HG03558 (cell line): ENCODE measurements around the gene MRTFB.
"Not testable (repeated sequence)": the region's sequence is repeated elsewhere in the genome, so short reads cannot be mapped to it uniquely, and the experiment has no call there.

ENCODE experiments used
- ATAC-seq: cut with Tn5 transposase; IDR thresholded peaks from one replicate; pipeline ENCODE4 v1.9.1; 2021; ENCODE audit warnings: moderate number of reproducible peaks; ENCODE audit not compliant: unreplicated experiment; ENCODE audit errors: extremely low read depth

Gene MRTFB

DNA sequence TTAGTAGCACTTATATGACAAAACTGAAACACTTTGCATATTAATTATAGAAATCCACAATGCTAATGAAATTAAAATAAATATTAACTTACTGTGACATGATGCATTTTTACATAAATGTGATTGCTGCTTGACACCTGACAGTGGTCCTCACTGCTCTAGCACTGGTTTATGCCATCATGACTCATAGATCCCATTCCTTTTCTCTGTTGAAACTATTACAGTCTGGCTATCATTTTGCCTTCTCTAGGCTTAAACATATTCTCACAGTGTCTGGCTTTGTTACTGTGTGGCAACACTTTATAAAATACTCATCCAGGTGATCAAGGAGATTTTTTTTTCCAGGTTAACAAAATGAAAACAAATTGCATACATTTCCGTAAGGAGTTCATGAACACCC lies 108.0 kb downstream of the MRTFB start:
- ATAC-seq = no peak

DNA sequence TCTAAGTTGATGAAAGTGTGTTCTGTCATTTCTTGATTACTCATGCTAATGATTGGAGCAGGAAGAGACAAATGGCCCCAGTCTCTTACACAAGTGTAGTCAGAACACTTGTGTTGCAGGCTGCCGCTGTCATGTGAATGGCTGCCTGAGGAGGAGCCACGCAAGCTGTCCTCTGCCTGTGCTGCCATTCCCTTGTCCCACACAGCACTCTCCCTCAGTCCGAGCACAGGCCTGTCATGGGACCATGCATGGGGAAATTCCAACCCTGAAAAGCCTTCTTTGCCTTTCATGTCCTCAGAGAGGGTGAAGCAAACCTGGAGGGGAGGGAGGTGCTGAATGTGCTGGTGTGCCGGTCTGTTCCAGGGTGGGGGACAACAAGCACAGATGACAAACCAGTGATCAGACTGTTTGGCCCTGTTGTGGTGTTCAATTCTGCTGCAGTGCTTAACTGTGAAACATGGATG lies 109.4 kb downstream of the MRTFB start:
- no peak for ATAC-seq

DNA sequence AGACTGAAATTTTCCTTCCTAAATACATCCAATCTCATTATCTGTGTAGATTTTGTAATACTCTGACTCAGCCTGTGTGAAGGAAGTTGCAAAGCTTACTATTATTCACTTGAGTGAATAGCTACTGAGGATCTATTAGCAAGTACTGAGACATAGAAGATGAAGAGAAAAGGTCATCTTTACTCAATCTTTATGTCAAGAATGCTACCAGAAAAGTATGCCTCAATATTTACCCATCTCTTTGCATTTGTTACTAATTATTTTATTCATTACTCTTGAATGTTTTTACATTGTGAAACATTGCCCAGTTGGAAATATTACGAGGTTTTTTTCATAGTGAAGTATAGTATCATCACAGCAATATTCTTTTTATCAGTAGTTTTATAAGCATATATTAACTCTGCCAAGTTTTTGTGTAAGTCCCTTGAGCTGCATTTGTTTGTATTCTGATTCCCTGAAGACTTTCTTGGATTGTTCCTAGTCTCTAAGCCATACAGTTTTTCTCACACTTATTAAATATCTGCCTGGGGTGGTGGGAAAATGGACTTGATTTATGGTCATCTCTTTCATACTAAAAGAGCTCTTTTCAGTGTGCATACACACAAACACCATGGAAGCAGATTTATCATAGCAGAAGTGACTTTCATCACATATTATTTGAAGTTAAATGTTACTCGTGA lies 110.4 kb downstream of the MRTFB start:
- ATAC-seq = no peak

DNA sequence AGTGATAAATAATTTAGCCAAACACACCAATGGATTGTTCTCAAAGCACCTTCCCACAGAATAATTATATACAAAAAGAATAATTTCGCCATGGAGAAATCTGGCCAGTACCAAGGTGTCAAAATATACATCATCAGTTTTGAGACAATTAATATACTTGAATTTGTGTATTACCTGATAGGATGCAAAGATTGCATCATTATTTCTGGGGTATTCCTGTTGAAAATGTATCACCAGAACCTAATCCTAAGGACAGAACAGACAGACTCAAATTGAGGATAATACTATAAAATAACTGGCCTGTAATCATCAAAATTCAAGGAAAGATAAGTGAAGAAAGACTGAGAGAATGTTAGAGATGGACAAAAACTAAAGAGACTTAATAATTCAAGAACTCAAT lies 111.9 kb downstream of the MRTFB start:
- ATAC-seq = no peak

DNA sequence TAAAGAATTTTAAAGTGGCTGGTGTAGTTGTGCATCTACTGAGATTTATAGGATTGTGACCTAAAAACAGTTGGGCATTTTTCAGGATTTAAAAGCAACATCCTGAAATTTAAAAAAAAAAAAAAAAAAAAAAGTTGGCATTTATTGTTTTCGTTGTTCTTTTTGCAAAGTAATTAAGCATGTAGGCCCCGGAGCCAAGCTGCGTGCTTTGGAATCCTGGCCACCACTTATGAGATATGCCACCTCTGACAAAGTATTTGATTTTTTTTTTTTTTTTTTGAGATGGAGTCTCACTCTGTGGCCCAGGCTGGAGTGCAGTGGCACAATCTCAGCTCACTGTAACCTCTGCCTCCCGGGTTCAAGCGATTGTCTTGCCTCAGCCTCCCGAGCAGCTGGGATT lies 112.8 kb downstream of the MRTFB start:
- not testable (repeated sequence) for ATAC-seq

DNA sequence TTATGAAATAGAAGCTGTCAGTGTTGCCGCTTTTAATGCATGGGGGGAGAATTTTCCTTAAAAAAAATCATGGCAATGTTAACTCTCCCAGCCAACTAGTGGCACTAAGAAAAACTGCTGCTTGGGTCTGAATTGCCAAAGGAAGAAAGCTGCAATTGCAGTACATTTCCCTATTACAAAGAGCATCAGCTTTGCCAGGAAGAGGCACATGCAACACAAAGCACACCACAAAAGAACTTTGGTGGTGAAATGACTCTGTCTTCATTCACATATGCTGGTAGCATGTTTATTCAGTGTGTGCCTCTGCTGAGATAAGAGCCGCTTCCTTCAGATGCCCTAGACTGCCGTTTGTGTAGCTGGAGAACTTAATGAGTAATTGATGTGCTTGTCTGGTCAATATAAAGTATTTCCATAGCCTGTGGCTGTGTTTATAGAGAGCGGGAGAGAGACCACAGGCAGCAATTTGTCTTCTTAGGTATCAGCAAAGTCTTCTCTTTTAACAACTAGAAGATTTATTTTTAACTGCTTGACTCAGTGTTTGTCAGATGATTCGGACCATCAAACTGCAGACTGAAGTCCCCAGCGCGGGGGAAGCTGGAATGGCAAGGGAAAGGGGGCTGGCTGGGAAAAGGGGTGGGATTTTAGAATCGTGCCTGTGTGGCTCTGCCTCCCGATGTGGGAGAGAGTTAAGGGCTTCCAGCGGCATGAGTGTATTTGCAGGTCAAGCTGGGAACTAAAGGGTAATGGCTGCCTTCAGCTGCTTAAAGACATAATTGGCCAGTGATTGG lies 115.1 kb downstream of the MRTFB start:
- ATAC-seq = no peak

DNA sequence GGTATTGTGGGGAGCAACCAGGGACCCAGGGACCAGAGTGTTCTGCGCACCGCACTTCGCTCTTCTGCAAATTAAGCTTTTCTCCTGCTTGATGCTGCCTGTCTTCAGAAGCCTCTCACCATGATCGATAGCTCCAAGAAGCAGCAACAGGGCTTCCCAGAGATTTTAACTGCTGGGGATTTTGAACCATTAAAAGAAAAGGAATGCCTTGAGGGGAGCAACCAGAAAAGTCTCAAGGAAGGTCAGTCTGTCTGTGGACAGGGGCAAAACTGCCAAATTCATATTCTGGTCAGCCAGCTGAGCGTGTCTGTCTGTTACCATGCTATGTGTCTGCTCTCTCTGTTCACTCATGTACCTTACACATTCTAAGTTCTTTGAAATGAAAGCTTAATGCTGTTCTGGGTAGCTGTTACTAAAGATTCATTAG lies 115.7 kb downstream of the MRTFB start:
- ATAC-seq = no peak

DNA sequence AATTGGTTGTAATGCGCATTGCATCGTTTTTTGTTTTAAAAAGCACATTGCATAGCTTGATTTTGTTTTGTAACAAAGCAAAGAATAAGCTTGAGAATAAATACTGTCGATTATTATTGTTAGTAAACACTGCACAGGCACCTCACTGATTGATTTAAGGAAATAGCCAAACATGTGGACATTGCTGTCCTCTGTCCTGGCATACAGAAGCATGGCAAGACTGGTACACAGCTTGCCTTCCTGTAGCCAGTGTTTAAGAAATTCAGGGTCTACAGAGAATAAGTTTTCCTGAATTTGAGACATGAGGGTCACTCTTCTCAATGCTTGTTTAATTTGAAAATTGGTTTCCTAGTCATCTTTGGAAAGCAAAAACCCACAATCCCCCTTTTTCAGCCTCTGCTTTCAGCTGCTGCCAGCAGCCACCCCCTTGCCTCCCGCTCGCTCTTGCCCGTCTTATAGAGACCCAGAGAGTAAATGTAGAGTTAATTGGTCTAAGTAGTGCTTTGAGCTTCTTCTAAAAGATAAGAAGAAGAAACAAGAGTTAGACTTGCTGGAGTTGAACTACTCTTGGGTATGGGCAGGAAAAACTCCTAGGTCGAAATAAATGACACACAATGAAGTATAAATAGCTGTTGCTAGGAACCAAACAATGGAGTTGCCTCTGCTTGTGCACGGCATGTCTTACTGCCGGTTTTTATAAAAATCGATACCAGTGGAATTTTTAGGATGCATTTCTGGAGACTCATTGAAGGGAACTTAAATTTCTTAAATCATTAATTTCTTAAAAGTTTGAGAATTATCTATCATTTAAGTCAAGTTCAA lies 116.6 kb downstream of the MRTFB start:
- no peak for ATAC-seq

DNA sequence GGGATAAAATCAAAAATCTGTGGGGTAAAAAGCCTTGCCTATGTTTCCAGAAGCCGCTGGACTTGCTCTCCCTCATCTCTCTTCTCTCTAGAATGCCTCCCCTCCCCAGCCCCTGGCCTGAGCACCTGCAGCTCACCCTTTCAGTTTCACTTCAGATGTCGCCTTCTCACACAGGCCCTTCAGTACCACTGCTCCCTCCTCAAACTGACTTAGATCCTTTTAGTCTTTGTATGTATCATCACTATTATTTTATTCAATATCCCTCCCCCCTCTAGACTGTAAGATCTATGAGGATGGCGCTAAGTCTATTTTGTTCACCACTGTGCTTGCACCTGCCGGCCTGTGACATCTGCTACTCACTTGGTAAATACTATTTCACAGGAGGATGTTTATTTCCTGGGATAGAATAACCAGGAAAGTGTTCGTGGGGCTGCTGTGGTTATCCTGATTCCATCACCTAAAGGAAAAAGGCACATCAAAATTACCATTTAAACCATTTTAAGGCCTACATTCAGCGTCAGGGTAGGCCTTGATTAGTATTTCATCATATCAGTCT lies 122.3 kb downstream of the MRTFB start:
- ATAC-seq = no peak

DNA sequence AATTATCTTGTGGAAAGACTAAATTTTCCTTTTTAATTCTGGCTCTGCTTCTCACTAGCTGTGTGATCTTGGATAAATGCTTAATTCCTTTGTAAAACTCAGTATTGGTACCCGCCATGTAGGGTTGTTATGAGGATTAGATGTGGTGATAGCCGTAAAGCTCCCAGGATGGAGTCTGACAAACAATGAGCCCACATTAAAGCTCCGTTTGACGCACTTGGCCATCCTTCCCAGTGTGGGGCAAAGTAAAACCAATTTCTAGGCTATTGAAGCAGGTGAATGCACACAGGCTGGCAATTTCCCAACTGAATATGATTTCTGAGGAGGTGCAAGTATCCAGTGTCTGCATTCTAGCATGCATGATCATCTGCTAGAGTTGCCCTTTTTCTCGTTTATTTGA lies 123.6 kb downstream of the MRTFB start:
- ATAC-seq = no peak

DNA sequence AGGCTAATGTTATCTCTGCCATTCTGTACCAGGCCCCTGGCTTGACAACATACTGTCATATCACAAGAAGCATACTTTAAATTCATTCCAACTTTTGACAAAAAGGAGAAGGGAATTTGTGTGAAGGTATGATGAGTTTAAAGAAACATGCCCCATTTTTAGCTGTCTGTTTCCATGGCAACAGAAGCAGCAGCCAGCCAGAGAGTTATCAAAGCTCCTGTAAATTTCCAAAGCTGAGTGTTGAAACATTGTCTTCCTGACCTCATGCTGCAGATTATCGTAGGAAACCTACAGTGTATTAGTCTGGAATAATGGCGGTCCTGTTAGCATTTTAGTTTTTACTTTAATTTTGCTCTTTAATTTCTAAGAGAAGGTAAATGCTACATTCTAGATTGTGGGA lies 124.9 kb downstream of the MRTFB start:
- no peak for ATAC-seq

DNA sequence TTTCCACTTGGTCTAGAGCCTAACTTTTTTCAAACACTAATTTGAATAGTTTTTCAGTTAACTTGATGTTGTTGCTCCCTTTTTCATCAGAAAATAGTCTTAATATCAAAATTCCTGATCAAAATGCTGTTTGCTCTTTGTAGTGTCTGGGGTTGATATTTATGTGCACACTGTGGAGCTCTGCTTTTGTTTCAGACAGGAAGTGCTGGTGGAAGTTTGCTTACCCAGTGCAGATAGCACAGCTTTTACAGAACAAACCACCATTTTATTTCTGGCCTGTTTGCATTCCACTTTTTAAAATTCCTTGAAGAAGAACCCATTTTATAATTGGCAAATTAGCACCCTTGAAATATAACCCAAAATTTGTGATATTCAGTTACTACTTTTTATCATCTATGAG lies 125.4 kb downstream of the MRTFB start:
- ATAC-seq = no peak

DNA sequence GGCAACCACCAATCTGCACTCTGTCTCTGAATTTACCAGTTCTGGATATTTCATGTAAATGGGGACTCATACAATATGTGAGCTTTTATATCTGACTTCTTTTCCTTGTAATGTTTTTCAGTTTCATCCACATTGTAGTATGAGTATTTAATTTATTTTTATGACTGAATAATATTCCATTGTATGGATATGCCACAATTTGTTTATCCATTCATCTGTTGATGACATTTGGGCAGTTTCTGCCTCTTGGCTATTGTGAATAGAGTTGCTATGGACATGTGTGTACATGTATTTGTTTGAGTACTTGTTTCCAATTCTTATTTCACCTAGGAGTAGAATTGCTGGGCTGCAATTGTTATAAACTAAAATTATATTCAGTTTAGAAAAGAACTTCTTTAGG lies 126.9 kb downstream of the MRTFB start:
- ATAC-seq = no peak

DNA sequence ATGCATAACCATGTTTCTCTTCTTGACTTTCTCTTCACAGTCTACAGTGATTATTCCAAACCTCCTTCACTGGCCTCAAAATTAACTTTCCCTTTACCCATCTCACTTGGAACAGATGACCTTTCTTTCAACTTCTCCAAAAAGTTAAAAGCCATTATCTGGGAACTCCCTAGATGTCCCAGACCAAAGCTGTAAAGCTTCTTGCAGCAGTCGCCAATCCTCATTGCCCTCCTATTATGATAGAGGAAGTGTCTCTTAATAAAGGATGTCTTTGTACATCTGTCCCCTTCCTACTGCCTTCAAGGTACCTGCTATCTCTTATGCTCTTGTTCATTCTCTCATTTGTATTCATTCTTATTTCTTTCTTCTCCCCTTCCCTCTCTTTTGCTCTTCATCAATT lies 127.5 kb downstream of the MRTFB start:
- no peak for ATAC-seq

DNA sequence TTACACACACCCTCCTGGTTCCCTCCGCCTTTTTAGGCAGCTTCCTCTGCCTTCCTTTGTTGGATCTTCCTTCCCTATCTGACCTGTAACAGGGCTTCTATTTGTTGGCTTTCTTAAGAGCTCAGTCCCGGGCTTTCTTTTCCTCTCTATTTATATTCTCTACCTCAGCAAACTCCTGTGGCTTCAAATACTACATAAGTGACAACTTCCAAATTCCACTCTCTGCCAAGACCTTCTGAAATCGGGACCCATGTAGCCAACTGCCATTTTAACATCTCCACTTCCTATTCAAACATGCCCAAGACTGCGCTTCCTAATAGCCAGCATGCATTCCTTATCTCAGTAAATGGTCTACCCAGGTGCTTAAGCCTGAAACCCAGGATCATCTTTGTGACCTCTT lies 128.1 kb downstream of the MRTFB start:
- no peak for ATAC-seq

DNA sequence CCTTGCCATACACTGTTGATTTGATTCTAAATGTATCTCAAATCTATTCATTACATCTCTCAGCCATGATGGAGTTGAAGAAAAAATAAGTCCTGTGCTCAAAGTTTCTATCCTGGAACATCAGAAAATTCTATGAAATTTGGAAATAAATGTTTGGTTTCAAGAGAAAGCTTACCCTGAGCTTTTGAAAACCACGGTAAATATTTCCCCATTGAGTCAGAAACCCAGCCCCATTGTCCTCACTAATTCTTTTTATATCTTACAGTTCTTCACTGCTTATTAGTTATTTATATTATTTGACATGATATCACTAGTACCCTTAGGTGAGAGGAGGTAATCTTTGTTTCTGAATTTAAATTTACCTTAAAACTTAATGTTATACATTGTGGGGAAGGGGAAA lies 128.5 kb downstream of the MRTFB start:
- ATAC-seq = no peak

DNA sequence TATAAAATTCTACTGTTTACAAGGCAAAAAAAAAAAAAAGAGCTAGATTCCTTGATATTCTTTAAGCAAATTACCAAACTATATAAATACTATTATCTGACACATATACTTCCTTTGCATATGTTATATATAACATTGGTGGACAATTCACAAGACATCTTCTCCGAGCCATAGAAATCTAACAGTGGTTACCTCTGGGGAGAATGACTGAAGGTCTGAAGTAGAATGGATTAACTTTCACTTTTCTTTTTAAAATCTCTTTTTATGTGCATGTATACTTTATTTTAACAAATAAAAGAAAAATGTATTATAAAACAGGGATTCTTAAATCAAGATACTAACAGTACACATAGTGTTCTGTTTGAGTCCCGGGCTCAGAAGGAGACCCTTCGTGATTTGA lies 131.0 kb downstream of the MRTFB start:
- no peak for ATAC-seq

DNA sequence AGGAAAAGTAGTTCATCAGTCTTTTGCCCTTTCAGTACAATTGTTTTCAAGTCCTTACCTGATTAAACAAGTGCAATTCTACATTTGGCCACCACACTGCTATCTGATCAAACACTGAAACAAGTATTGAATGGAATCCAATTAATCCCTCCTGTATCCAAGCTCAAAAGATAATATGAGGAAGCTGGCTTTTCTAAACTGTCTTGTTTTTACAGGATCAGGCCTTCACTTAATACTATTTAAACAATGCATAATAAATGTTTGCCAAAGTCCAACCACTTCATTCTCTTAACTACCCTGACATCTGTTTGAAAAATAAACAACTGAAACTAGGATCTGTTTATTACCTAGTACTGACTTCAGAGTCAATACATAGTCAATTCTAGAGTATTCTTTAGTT lies 131.6 kb downstream of the MRTFB start:
- ATAC-seq = no peak

DNA sequence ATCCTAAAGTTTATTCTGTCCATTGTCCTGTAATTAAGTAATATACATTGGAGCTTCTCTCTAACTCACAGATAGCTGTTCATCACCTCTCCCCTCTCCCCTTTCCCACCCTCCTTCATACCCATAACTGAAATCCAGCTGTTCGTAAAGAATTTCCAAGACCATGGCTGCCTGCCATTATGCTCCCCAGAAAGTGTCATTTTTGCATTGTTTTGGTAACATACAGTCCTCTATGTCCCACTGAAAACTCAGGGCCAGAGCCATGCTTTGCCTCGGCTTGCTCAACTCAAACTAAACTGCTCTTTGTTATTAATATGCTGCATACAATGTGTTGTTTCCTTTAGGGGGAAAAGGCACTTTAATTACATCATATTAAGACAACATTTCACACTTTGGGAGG lies 132.0 kb downstream of the MRTFB start:
- ATAC-seq = no peak

DNA sequence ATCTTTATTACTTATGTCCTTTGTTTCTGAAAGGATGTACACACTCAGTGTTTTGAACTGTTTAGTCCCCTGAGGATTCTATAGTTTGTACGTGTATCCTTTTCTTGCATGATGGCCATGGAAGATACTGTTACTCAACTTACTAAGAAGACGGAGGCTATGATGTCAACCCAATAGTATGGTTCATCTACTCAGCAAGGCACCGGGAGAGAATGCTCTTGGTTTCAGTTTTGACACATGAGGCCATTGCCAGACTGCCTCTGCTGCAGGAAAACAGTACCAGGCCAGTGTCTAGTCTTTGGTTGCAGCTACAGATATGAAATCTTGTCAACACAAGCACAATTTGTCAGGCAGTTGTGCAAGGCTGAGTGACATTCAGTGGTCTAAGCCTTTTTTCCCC lies 134.5 kb downstream of the MRTFB start:
- ATAC-seq = no peak
